Neural progenitor cell (in vitro differentiated cells): ENCODE results near the gene ASTN2. TPM values are rescaled to one million over a fixed set of nuclear protein-coding genes. Genes with fewer than 3 reads are reported as not detected.

Experiments used
- DNase-seq: peaks from one replicate; pipeline ENCODE4 v3.0.0-alpha.2; 2016; ENCODE audit warnings: low spot score
- H2AFZ ChIP-seq: fragments of 200-600 bp; sonication (generic); replicated peaks from 2 replicates; pipeline ENCODE4 v1.6.1; 2016; ENCODE audit warnings: antibody characterized with exemption
- H3F3A ChIP-seq: fragments of 200-600 bp; sonication (generic); 2 replicates; pipeline ENCODE4 v1.6.1; 2016; ENCODE audit warnings: antibody characterized with exemption, low read depth
- H3K27ac ChIP-seq: fragments of 200-600 bp; sonication (generic); 2 replicates; pipeline ENCODE4 v1.5.1; 2016; ENCODE audit warnings: mild to moderate bottlenecking
- H3K27me3 ChIP-seq: fragments of 200-600 bp; sonication (generic); 2 replicates; pipeline ENCODE4 v1.6.1; 2016; ENCODE audit warnings: mild to moderate bottlenecking, moderate library complexity
- H3K36me3 ChIP-seq: fragments of 200-600 bp; sonication (generic); 2 replicates; pipeline ENCODE4 v1.5.1; 2016
- H3K4me1 ChIP-seq: fragments of 200-600 bp; sonication (generic); 2 replicates; pipeline ENCODE4 v1.6.1; 2016; ENCODE audit warnings: mixed run types
- H3K4me2 ChIP-seq: fragments of 200-600 bp; sonication (generic); 2 replicates; pipeline ENCODE4 v1.6.1; 2016
- H3K4me3 ChIP-seq: fragments of 200-600 bp; sonication (generic); 2 replicates; pipeline ENCODE4 v1.5.1; 2016
- H3K79me2 ChIP-seq: fragments of 200-600 bp; sonication (generic); 2 replicates; pipeline ENCODE4 v1.6.1; 2016; ENCODE audit warnings: low read depth
- H3K9ac ChIP-seq: fragments of 200-600 bp; sonication (generic); 2 replicates; pipeline ENCODE4 v1.6.1; 2016
- H3K9me3 ChIP-seq: fragments of 200-600 bp; sonication (generic); 2 replicates; pipeline ENCODE4 v1.5.1; 2016; ENCODE audit warnings: low read depth
- H4K20me1 ChIP-seq: fragments of 200-600 bp; sonication (generic); 2 replicates; pipeline ENCODE4 v1.6.1; 2016; ENCODE audit warnings: low read depth
- H3K27ac Mint-ChIP-seq: 3 replicates; pipeline ENCODE4 v1.8.0; 2021; ENCODE audit warnings: mixed read lengths
- H3K27me3 Mint-ChIP-seq: 2 replicates; pipeline ENCODE4 v1.8.0; 2022; ENCODE audit warnings: low read depth, mild to moderate bottlenecking, inconsistent platforms, moderate library complexity, mixed read lengths; ENCODE audit not compliant: insufficient read depth
- H3K36me3 Mint-ChIP-seq: 3 replicates; pipeline ENCODE4 v1.8.0; 2021; ENCODE audit warnings: mixed read lengths
- H3K4me1 Mint-ChIP-seq: 3 replicates; pipeline ENCODE4 v1.8.0; 2021; ENCODE audit warnings: mixed read lengths
- H3K4me3 Mint-ChIP-seq: 3 replicates; pipeline ENCODE4 v1.8.0; 2021; ENCODE audit warnings: mild to moderate bottlenecking, moderate library complexity, mixed read lengths
- H3K9me3 Mint-ChIP-seq: 3 replicates; pipeline ENCODE4 v1.8.0; 2020; ENCODE audit warnings: mixed read lengths
- CTCF ChIP-seq: fragments of 200-600 bp; sonication (generic); IDR thresholded peaks from 2 replicates; pipeline ENCODE4 v1.5.1; 2017; ENCODE audit warnings: antibody characterized with exemption, mild to moderate bottlenecking
- EZH2 ChIP-seq: fragments of 200-600 bp; sonication (generic); IDR thresholded peaks from 2 replicates; pipeline ENCODE4 v1.6.1; 2017; ENCODE audit warnings: antibody characterized with exemption, mild to moderate bottlenecking, moderate library complexity
- EZH2phosphoT487 ChIP-seq: fragments of 200-600 bp; sonication (generic); IDR thresholded peaks from 2 replicates; pipeline ENCODE4 v1.6.1; 2017; ENCODE audit warnings: antibody characterized with exemption
- total RNA-seq: library from RNA; depleted of rRNA; stranded (reverse); fragments of >200 nt; gene quantifications from 2 replicates; pipeline ENCODE4 v1.2.3, GENCODE V29; 2015; ENCODE audit warnings: low replicate concordance

ASTN2 gene
- total RNA-seq, 1 donor from 2014 or later, result 8.0 TPM

- peaks cover 17% of the 10 kb centered on the region for H3K36me3 Mint-ChIP-seq
Observed at GRCh38 chr9:116391306-116391900, 1023.5 kb downstream of the ASTN2 start.

GRCh38 chr9:116390303-116391228 lies 1024.3 kb downstream of the ASTN2 start:
- no peak overlapping the region for H3K27ac Mint-ChIP-seq
- H3K4me1 ChIP-seq, result no peaks in the 10 kb centered on the region
- H3K9ac ChIP-seq, result no peak overlapping the region
- H3K36me3 Mint-ChIP-seq, result peaks cover 18% of the 10 kb centered on the region
- no peaks in the 10 kb centered on the region for H3K27me3 ChIP-seq
- no peak overlapping the region for H3K4me3 Mint-ChIP-seq
- no peaks in the 10 kb centered on the region for H3K9me3 Mint-ChIP-seq
- H3F3A ChIP-seq, result no peaks in the 10 kb centered on the region
- no peak overlapping the region for H3K4me3 ChIP-seq
- H3K27me3 Mint-ChIP-seq, result peaks cover 2% of the 10 kb centered on the region
- TF ChIP-seq EZH2 (no peak), CTCF (no peak), EZH2phosphoT487 (no peak)
- H2AFZ ChIP-seq, result no peak overlapping the region
- no peaks in the 10 kb centered on the region for H4K20me1 ChIP-seq
- no peaks in the 10 kb centered on the region for H3K79me2 ChIP-seq
- H3K27ac ChIP-seq, result no peak overlapping the region
- no peaks in the 10 kb centered on the region for H3K9me3 ChIP-seq
- H3K4me2 ChIP-seq, result no peak overlapping the region
- DNase-seq, result no peak
- H3K4me1 Mint-ChIP-seq, result no peaks in the 10 kb centered on the region
- H3K36me3 ChIP-seq, result no peaks in the 10 kb centered on the region

More at GRCh38 chr9:116391306-116391900, 1023.5 kb downstream of the ASTN2 start:
- H3K27ac Mint-ChIP-seq, result no peak overlapping the region
- no peak for DNase-seq
- Histone ChIP-seq H3K27me3 (no peaks in the 10 kb centered on the region), H2AFZ (no peak overlapping the region), H3K4me1 (no peaks in the 10 kb centered on the region), H3K9ac (no peak overlapping the region), H4K20me1 (no peaks in the 10 kb centered on the region), H3K79me2 (no peaks in the 10 kb centered on the region), H3K4me2 (no peak overlapping the region), H3K27ac (no peak overlapping the region), H3K9me3 (no peaks in the 10 kb centered on the region), H3K36me3 (no peaks in the 10 kb centered on the region), H3F3A (no peaks in the 10 kb centered on the region), H3K4me3 (no peak overlapping the region)
- TF ChIP-seq EZH2, result no peak
- TF ChIP-seq EZH2phosphoT487, result no peak
- no peak for TF ChIP-seq CTCF
- H3K4me3 Mint-ChIP-seq, result no peak overlapping the region
- H3K4me1 Mint-ChIP-seq, result no peaks in the 10 kb centered on the region
- H3K27me3 Mint-ChIP-seq, result peaks cover 2% of the 10 kb centered on the region
- H3K9me3 Mint-ChIP-seq, result no peaks in the 10 kb centered on the region

- H3K9ac ChIP-seq, result no peak overlapping the region
- Mint-ChIP-seq H3K4me3 (no peak overlapping the region), H3K36me3 (peaks cover 22% of the 10 kb centered on the region), H3K27ac (no peak overlapping the region), H3K9me3 (no peaks in the 10 kb centered on the region), H3K27me3 (peaks cover 2% of the 10 kb centered on the region), H3K4me1 (no peaks in the 10 kb centered on the region)
- H4K20me1 ChIP-seq, result no peaks in the 10 kb centered on the region
- no peak overlapping the region for H2AFZ ChIP-seq
- no peaks in the 10 kb centered on the region for H3K9me3 ChIP-seq
- H3K4me3 ChIP-seq, result no peak overlapping the region
- no peak for DNase-seq
- H3K27me3 ChIP-seq, result no peaks in the 10 kb centered on the region
- no peaks in the 10 kb centered on the region for H3K36me3 ChIP-seq
- TF ChIP-seq EZH2phosphoT487 (no peak), EZH2 (no peak), CTCF (no peak)
- no peaks in the 10 kb centered on the region for H3F3A ChIP-seq
- H3K4me2 ChIP-seq, result no peak overlapping the region
- no peaks in the 10 kb centered on the region for H3K79me2 ChIP-seq
- H3K4me1 ChIP-seq, result no peaks in the 10 kb centered on the region
- no peak overlapping the region for H3K27ac ChIP-seq
Observed at GRCh38 chr9:116389541-116390302, 1025.1 kb downstream of the ASTN2 start.
